ENCODE results near the gene TMEM203. TPM values are rescaled to one million over a fixed set of nuclear protein-coding genes. Genes with fewer than 3 reads are reported as not detected.

TMEM203 gene
- total RNA-seq, 4 donors from 2014 or later, result 29.7 to 47.3 (median 38.4) TPM

DNA sequence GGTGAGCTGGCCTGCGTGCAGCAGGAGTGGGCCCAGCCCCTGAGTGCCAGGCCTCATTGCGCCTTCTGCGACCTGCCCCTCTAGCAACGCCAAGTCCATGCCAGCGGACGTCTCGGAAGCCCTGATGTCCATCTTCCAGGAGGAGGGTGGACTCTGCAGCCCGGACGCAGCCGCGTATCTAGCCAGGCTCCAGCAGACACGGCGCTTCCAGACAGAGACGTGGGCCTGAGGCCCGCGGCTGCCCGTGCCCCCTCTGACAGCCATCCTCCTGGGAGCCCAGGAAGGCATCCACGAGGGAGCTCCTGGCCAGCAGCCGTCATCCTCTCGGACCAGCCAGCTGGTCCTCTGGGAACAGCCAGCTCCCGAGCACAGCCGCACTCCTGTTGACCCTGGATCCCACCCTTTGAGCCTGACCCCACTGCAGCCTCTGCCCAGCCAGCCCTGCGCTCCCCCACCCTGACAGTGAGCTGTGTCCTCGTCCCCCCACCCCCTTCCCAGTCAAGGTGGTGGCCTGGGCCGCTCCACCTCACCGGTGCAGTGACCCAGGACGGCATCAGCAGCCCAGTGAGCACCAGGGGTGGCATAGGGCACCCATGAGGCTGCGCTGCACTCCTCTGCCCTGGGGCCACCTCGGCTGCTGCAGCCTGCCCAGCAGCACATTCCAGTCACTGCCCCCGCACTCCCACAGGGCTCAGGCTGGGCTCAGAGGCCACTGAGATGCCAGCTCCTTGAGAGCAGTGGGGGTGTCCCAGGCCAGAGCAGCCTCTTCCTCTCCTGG, 10.9 kb upstream of the TMEM203 start:
- WGBS, 2 donors, result 92 to 94% methylated on average over 12 to 23 of the region's 30 CpGs
- Histone ChIP-seq H3K27me3 (no peaks in the 10 kb centered on the region), H3K36me3 (no peaks in the 10 kb centered on the region), H3K27ac (no peak overlapping the region), H3K4me1 (peaks cover 0 to 4% of the 10 kb centered on the region in 2 donors), H3K4me3 (replicated peaks in 1 of 3) (no peak overlapping the region), H3K9me3 (no peaks in the 10 kb centered on the region)
- intact Hi-C loops (cut with DNase I), result no loop called here
- no peak for DNase-seq
- TF ChIP-seq, protein P1, sequence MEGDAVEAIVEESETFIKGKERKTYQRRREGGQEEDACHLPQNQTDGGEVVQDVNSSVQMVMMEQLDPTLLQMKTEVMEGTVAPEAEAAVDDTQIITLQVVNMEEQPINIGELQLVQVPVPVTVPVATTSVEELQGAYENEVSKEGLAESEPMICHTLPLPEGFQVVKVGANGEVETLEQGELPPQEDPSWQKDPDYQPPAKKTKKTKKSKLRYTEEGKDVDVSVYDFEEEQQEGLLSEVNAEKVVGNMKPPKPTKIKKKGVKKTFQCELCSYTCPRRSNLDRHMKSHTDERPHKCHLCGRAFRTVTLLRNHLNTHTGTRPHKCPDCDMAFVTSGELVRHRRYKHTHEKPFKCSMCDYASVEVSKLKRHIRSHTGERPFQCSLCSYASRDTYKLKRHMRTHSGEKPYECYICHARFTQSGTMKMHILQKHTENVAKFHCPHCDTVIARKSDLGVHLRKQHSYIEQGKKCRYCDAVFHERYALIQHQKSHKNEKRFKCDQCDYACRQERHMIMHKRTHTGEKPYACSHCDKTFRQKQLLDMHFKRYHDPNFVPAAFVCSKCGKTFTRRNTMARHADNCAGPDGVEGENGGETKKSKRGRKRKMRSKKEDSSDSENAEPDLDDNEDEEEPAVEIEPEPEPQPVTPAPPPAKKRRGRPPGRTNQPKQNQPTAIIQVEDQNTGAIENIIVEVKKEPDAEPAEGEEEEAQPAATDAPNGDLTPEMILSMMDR (IDR thresholded peaks at IDR 0.05), result no peak
- TF ChIP-seq POLR2A (IDR thresholded peaks at IDR 0.05), result no peak

DNA sequence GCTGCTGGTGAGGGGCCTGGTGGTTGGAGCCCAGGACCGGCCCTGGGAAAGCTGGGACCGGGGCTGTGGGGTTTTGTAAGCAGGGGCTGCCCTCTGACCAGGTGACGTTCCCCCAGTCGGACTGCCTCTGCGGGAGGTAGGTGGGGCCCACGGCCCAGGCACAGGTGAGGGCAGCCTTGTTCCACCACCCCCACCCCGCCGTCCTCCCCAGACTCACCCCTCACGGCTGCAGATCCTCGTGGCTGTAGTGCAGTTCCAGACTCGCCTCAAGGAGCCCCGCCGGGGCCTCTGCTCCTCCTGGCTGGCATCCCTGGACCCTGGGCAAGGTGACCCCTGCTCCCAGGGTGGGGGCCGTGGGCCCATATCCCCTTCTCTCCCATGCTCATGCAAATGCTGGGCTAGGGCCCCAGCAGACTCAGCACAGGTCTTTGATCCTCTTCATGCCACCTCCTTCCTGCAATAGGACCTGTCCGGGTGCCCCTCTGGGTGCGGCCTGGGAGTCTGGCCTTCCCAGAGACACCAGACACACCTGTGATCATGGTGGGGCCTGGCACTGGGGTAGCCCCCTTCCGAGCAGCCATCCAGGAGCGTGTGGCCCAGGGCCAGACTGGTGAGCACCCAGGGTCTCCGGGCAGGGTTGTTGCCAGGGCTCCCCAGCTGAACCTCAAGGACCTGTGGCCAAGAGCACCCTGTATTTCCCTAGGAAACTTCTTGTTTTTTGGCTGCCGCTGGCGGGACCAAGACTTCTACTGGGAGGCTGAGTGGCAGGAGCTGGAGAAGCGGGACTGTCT, 9.9 kb upstream of the TMEM203 start:
- Histone ChIP-seq H3K9me3 (no peaks in the 10 kb centered on the region), H3K27ac (no peak overlapping the region), H3K4me3 (replicated peaks in 1 of 3) (no peak overlapping the region), H3K36me3 (no peaks in the 10 kb centered on the region), H3K4me1 (peaks cover 0 to 2% of the 10 kb centered on the region in 2 donors), H3K27me3 (no peaks in the 10 kb centered on the region)
- WGBS, 2 donors, result 90 to 95% methylated on average over 6 to 11 of the region's 22 CpGs
- DNase-seq, result no peak
- no peak for TF ChIP-seq POLR2A (IDR thresholded peaks at IDR 0.05)
- TF ChIP-seq, protein P1 (IDR thresholded peaks at IDR 0.05), result no peak
- intact Hi-C loops (cut with DNase I), result no loop called here

DNA sequence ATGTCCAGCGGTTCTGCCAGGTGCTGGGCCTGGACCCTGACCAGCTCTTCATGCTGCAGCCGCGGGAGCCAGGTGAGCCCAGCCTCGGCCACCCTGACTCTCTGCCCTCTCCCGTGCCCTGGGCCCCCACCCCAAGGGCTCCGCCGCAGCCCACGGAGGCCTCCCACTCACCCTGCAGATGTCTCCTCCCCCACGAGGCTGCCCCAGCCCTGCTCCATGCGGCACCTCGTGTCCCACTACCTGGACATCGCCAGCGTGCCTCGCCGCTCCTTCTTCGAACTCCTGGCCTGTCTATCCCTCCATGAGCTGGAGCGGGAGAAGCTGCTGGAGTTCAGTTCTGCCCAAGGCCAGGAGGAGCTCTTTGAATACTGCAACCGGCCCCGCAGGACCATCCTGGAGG, 9.2 kb upstream of the TMEM203 start:
- no peak for DNase-seq
- Histone ChIP-seq H3K27me3 (no peaks in the 10 kb centered on the region), H3K4me1 (peaks cover 0 to 2% of the 10 kb centered on the region in 2 donors), H3K27ac (no peak overlapping the region), H3K4me3 (replicated peaks in 1 of 3) (no peak overlapping the region), H3K36me3 (no peaks in the 10 kb centered on the region), H3K9me3 (no peaks in the 10 kb centered on the region)
- WGBS, 2 donors, result 95% methylated on average over 16 to 19 of the region's 19 CpGs
- intact Hi-C loops (cut with DNase I), result no loop called here
- TF ChIP-seq, protein P1 (IDR thresholded peaks at IDR 0.05), result no peak
- no peak for TF ChIP-seq POLR2A (IDR thresholded peaks at IDR 0.05)

DNA sequence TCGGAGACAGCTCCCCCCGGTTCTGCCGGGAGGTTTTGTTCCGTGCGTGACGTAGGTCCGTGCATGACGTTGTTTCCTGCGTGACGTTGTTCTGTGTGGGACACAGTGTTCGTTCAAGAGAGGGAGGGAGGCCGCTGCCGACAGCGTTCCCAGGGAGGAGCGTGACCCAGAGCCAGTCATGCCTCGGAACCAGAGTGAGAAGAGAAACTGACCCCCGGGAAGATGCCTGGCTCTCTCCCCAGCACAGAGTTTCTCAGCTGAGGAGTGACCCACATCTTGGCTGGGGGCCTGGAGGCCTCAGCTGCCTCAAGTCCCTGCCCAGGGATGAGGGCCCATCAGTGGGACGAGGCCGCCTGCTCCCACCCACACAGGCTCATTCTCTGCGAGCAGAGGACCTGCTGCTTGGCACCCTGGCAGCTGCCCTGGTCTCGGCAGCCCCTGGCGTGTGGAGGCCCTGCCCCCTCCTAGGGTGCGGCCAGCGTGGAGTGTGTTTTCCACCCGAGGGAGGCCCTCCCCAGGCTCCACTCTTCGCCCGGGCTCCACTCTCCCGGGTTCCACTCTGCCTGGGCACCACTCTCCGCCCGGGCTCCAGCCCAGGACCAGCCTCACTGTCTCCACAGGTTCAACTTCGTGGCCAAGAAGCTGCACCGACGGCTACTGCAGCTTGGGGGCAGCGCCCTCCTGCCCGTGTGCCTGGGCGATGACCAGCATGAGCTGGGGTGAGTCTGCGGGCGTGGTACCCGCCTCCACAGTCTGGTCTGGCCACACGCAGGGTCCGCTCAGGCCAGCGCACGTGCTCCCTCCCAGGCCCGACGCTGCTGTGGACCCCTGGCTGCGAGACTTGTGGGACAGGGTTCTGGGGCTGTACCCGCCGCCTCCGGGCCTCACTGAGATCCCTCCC, 8.0 kb upstream of the TMEM203 start:
- intact Hi-C loops (cut with DNase I), result no loop called here
- no peaks in the 10 kb centered on the region for H3K36me3 ChIP-seq
- no peak for DNase-seq
- 90 to 92% methylated on average over 27 to 38 of the region's 49 CpGs for WGBS, 2 donors
- no peak overlapping the region for H3K27ac ChIP-seq
- H3K4me3 ChIP-seq (replicated peaks in 1 of 3), result no peak overlapping the region
- no peaks in the 10 kb centered on the region for H3K9me3 ChIP-seq
- H3K27me3 ChIP-seq, result no peaks in the 10 kb centered on the region
- H3K4me1 ChIP-seq, result peaks cover 0 to 2% of the 10 kb centered on the region in 2 donors
- TF ChIP-seq, protein P1 (IDR thresholded peaks at IDR 0.05), result no peak
- TF ChIP-seq POLR2A (IDR thresholded peaks at IDR 0.05), result no peak

All from thyroid gland (tissue), 4 donors.